IPS DF 6.9 (cell line): ENCODE data around the gene ZHX3.

ENCODE experiments used
- DNase-seq: peaks from one replicate; pipeline ENCODE4 v3.0.0-alpha.2; 2013; ENCODE audit warnings: low read depth, low spot score
- H3K27ac ChIP-seq: one replicate; pipeline ENCODE4 v1.5.1; 2013; ENCODE audit warnings: low read length, control low read depth
- H3K27me3 ChIP-seq: 2 replicates; pipeline ENCODE4 v1.6.1; 2013; ENCODE audit warnings: mild to moderate bottlenecking, low read length; ENCODE audit not compliant: control insufficient read depth, insufficient read depth
- H3K36me3 ChIP-seq: 2 replicates; pipeline ENCODE4 v1.6.1; 2013; ENCODE audit warnings: low read length; ENCODE audit not compliant: control insufficient read depth, insufficient read depth
- H3K4me1 ChIP-seq: 2 replicates; pipeline ENCODE4 v1.6.1; 2013; ENCODE audit warnings: low read length; ENCODE audit not compliant: control insufficient read depth, insufficient read depth
- H3K4me3 ChIP-seq: 2 replicates; pipeline ENCODE4 v1.5.1; 2013; ENCODE audit warnings: mild to moderate bottlenecking, low read length
- H3K9me3 ChIP-seq: 2 replicates; pipeline ENCODE4 v1.6.1; 2013; ENCODE audit warnings: low read length, inconsistent platforms; ENCODE audit not compliant: control insufficient read depth, insufficient read depth
- WGBS: extraction: QIAGEN DNeasy Blood & Tissue Kit; methylation state at CpG from one replicate; pipeline ENCODE4 v1.1.7; 2013; ENCODE audit warnings: mixed read lengths, missing lambda C conversion rate; ENCODE audit not compliant: insufficient read length, insufficient coverage; 5-methylcytosine and 5-hydroxymethylcytosine counted together

ZHX3 gene

DNA sequence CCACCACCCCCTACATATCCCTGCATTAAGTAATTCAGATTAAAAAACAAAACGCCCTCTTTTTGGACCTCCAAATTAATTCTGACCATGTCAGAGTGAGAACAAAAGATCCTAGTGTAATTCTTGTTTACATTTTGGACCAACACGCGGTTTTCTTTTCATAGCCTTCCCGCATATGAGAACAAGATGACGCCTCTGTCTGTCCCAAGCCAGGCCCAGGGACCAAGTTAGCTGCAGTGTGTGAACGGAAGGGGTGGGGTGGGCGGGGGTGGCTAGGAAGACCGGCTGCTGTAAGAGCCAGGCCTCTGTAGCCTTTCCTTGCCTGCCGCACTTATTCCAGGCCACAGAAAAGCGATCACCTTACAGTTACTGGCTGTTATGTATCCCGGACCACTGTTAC lies 112.2 kb downstream of the ZHX3 start:
- H3K27me3 ChIP-seq, result no peaks in the 10 kb centered on the region; the same call in 1 of the 2 replicates
- WGBS, result no CpG with 5 or more reads among the region's 11 CpGs
- H3K4me1 ChIP-seq, result 0 out of 2 replicates have a peak, but pooled peaks cover 2% of the 10 kb centered on the region

DNA sequence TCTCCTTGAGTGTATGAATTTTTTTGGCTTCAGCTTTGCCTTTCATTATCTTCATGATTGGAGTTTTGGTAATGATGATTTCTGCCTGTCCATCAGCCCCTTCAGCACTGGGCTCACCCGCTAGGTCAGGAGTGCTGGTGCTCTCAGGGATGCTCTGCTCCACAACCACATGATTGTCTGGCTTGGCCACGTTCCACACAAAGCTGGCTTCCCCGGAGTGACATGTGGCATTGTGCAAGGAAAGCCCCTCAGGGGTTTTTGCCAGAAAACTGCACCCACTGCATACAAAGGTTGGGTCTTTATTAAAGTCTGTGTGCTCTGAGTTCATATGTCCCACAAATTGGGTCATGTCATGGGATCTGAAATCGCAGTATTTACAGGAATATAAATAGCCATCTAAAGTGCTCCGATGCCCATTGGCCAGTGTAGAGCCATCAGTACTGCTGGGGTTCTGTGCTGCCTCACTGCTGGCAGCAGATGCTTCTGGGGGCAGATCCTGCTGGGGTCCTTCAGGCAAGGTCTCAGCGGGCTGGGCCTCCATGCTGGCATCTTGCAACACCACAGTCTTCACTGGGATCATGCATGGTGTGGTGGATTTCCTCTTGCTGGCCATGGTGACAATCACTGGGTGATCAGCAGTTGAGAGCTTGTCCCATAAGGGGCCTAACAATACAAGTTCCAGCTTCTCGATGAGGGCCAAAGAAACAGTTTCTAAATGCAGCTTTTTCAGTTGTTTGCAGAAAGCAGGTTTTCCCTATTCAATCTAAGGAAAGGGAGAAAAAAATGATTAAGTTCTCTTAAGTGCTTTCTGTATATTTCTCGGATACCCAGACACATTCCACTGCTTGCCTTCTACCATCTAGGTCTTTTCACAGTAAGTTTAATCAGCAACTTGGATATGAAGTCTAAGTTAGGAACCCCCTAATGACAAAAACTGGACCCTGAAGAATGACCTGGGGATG lies 112.9 kb downstream of the ZHX3 start:
- Histone ChIP-seq H3K27ac (no peak overlapping the region), H3K36me3 (no peaks in the 10 kb centered on the region), H3K27me3 (no peaks in the 10 kb centered on the region; the same call in 1 of the 2 replicates), H3K9me3 (no peaks in the 10 kb centered on the region; the same call in 1 of the 2 replicates), H3K4me1 (0 out of 2 replicates have a peak, but pooled peaks cover 2% of the 10 kb centered on the region), H3K4me3 (no peak overlapping the region)
- DNase-seq, result no peak
- WGBS, result no CpG with 5 or more reads among the region's 8 CpGs

More for the DNA sequence above, 112.2 kb downstream of the ZHX3 start:
- no peak for DNase-seq
- Histone ChIP-seq H3K4me3 (no peak overlapping the region), H3K9me3 (no peaks in the 10 kb centered on the region), H3K27ac (no peak overlapping the region), H3K36me3 (no peaks in the 10 kb centered on the region)

DNA sequence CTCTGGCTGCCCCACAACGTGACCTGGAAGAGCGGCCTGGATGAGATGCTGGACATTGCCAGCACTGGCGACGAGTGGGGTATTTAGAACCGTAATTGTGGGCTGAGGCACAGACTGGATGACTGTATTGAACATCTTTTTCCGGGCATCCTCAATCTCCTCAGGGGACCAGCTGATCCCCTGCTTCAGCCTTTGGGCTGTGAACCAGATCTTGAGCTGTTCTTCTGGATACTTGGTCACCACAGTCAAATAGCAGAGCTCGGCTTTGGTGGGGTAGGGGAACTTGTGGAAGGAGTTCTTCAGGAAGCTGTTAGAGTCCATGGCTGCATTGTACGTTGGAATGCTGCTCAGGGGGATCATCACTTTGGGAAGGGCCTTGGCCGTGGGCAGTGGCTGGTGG lies 113.9 kb downstream of the ZHX3 start:
- no peaks in the 10 kb centered on the region for H3K36me3 ChIP-seq
- no peak overlapping the region for H3K27ac ChIP-seq
- DNase-seq, result no peak
- WGBS, result no CpG with 5 or more reads among the region's 9 CpGs
- 0 out of 2 replicates have a peak, but pooled peaks cover 2% of the 10 kb centered on the region for H3K4me1 ChIP-seq
- no peaks in the 10 kb centered on the region; the same call in 1 of the 2 replicates for H3K9me3 ChIP-seq
- H3K4me3 ChIP-seq, result no peak overlapping the region
- no peaks in the 10 kb centered on the region; the same call in 1 of the 2 replicates for H3K27me3 ChIP-seq

DNA sequence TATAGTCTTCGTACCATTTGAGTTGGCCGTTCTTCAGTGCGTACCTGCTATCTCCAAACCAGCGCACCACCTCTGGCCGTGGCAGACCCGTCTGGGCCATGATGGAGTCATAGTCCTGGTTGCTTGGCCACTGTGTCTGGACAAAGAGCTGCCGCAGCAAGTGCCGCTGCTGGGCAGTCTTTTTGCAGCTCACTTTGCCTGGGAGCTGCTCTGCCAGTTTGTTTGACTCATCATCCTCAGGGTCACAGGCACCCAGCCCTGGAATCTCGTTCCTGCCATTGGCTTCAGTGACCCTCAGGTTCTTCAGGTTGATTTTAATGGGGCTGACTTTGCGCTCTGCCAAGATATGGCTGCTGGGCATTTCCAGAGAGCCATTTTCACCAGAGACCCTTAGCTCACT lies 115.1 kb downstream of the ZHX3 start:
- WGBS, result no CpG with 5 or more reads among the region's 10 CpGs
- no peak overlapping the region for H3K27ac ChIP-seq
- no peaks in the 10 kb centered on the region; the same call in 1 of the 2 replicates for H3K27me3 ChIP-seq
- H3K4me1 ChIP-seq, result 0 out of 2 replicates have a peak, but pooled peaks cover 2% of the 10 kb centered on the region
- H3K4me3 ChIP-seq, result no peak overlapping the region
- H3K9me3 ChIP-seq, result no peaks in the 10 kb centered on the region; the same call in 1 of the 2 replicates
- no peaks in the 10 kb centered on the region for H3K36me3 ChIP-seq
- DNase-seq, result no peak

DNA sequence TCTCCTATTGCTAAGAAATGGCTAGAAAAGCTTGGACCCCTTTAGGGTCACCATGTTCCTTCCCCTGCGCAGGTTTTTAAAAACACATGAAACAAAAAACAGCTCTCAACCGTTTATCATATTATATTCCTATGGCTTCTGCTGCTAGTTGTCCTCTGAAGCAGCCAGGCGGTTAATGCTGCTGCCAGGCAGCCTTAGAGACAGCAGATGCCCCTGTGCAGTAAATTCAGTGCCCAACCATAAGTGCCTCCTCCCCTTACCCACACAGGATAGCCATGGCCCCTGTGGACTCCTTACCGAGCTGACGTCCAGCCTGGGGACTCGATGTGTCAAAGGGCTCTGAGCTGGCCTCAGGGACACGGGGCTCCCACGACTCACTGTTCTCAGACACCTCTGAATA lies 115.8 kb downstream of the ZHX3 start:
- no peak for DNase-seq
- no peaks in the 10 kb centered on the region; the same call in 1 of the 2 replicates for H3K9me3 ChIP-seq
- WGBS, result no CpG with 5 or more reads among the region's 8 CpGs
- H3K27ac ChIP-seq, result no peak overlapping the region
- 0 out of 2 replicates have a peak, but pooled peaks cover 2% of the 10 kb centered on the region for H3K4me1 ChIP-seq
- H3K4me3 ChIP-seq, result no peak overlapping the region
- H3K27me3 ChIP-seq, result no peaks in the 10 kb centered on the region; the same call in 1 of the 2 replicates
- H3K36me3 ChIP-seq, result no peaks in the 10 kb centered on the region

DNA sequence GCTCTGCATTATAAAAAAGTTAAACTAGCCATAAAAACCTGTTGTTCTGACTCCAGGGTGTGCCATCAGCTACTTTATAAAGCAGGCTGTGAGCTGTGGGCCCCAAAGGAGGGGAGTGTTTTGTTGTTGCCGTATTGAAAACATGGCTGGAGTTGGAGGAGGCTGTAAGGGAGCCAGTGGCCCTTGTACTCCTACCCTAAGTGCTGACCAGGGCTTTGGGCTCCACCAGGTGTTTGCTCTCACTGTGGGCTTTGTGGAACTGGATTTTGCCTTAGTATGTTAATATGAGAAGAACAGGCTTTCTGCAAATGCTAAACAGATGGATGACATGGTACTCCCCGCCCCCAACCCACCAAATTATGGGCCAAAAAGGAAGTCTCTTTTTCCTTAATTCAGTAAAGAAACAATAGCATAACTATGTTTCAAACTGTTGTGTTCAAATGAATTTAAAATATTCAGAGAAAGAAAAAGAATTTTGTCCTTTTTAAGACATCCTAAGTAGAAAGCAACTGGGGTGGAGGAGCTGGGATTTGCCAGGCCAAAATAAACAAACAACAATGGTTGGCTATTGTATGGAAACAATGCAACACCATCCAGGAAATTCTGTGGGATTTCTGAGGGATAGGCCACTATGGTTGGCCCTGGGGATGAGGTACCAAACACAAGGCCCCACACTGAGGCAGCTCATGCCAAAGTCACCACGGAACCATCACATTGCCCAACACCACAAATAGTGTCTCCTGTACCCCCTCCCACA lies 116.9 kb downstream of the ZHX3 start:
- H3K36me3 ChIP-seq, result no peaks in the 10 kb centered on the region

DNA sequence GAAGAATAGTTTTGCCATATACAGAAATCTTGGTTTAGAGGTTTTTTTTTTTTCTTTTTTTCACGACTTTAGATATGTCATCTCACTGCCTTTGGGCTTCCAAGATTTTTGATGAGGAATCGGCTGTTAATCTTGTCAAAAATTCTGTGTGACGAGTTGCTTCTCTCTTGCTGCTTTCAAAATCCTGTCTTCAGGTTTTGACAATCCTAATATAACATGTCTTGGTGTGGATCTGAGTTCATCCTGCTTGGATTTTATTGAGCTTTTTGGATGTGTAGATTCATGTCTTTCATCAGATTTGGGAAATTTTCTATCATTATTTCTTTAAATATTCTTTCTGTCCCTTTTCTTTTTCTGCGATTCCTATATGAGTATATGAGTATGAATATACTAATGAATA lies 119.1 kb downstream of the ZHX3 start:
- Histone ChIP-seq H3K36me3 (no peaks in the 10 kb centered on the region), H3K27me3 (no peaks in the 10 kb centered on the region), H3K4me1 (no peaks in the 10 kb centered on the region), H3K9me3 (no peaks in the 10 kb centered on the region; the same call in 1 of the 2 replicates), H3K4me3 (no peak overlapping the region), H3K27ac (no peak overlapping the region)
- DNase-seq, result no peak
- WGBS, result no CpG with 5 or more reads among the region's 4 CpGs

More for the DNA sequence above, 116.9 kb downstream of the ZHX3 start:
- no peak overlapping the region for H3K27ac ChIP-seq
- no peaks in the 10 kb centered on the region; the same call in 1 of the 2 replicates for H3K27me3 ChIP-seq
- no peak overlapping the region for H3K4me3 ChIP-seq
- WGBS, result no CpG with 5 or more reads among the region's 3 CpGs
- H3K4me1 ChIP-seq, result 0 out of 2 replicates have a peak, but pooled peaks cover 2% of the 10 kb centered on the region
- H3K9me3 ChIP-seq, result no peaks in the 10 kb centered on the region; the same call in 1 of the 2 replicates
- no peak for DNase-seq

DNA sequence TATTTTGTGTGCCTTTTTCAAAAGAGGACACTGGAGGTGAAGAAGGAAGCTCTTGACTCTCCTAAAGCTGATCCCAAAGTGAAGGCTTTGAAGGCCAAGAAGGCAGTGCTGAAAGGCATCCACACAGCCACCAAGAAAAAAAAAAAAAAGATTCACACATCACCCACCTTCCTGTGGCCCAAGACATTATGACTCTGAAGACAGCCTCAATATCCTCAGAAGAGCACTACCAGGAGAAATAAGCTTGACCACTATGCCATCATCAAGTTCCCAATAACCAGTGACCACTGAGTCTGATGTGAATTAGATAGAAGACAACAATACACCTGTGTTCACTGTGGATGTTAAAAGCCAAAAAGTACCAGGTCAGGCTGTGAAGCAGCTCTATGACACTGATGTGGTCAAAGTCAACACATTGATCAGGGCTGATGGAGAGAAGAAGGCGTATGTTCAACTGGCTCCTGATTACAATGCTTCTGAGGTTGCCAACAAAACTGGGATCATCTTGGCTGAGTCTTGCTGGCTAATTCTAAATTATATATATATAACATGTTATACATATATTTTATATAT lies 120.8 kb downstream of the ZHX3 start:
- DNase-seq, result no peak
- WGBS, result no CpG with 5 or more reads among the region's 1 CpG

DNA sequence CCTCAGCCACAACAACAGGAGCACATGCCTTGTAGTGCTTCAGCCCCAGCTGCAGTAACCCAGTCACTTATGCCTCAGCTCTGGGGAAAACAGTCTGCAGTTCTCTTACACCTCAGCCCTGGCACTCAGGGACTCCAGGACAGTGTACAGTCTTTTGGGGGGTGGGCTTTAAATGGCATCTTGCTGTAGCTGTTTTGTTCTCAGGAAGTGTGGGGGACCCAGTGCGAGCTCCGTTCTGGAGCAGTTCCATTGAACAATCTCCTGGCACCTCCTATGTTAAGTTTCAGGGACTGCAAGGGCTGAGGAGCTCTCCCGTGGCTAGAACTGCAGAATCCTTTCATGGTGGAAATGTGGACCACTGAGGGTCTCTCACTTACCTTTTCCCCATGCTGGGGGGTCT lies 125.0 kb downstream of the ZHX3 start:
- Histone ChIP-seq H3K4me1 (no peaks in the 10 kb centered on the region), H3K27me3 (no peaks in the 10 kb centered on the region), H3K9me3 (no peaks in the 10 kb centered on the region), H3K27ac (no peak overlapping the region), H3K4me3 (no peak overlapping the region), H3K36me3 (no peaks in the 10 kb centered on the region)
- no CpG with 5 or more reads among the region's 3 CpGs for WGBS
- DNase-seq, result no peak

More for the DNA sequence above, 120.8 kb downstream of the ZHX3 start:
- Histone ChIP-seq H3K27ac (no peak overlapping the region), H3K36me3 (no peaks in the 10 kb centered on the region), H3K4me1 (no peaks in the 10 kb centered on the region), H3K4me3 (no peak overlapping the region), H3K27me3 (no peaks in the 10 kb centered on the region), H3K9me3 (no peaks in the 10 kb centered on the region; the same call in 1 of the 2 replicates)
